Measurements from ENCODE around the gene JRKL.

Gene JRKL

DNA sequence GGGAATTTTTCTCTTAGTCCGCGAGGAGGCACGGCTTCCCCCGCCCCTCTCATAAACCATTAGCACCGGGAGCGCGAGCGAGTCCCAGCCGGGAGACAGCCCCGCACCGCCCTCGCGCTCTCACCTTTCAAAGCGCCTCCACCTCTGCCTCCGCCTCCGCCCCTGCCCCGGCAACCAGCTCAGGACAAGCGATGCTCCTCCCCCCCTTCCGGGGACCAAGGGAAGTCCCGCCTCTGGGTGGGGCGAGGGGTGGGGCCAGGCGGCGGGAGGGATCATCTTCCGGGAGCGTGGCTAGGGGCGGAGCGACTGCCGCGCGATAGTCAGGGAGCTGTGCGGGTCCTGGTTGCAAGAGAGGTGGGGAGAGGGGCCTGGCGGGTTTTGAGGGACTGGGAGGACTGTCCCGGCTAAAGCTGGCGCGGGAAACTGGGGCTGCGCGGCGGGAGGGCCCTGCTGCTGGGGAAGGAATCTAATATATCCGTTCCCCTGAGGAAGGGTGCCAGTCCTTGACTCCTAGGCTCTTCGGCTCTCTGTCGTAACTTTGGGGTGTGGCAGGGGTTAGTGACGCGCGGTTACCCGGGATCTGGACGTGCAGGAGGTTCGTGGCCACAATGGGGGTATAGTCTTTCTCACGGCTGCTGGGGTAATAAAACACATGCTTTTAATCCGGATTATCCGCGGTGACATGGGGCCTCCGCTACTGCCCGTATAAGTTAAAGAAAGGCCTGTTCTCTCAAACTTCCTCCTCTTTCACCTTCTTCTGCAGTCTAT lies at the start of gene JRKL, which contains the start of gene CCDC82:
Gene JRKL, plus strand, starts transcription at position 294 of the 768 bp plus-strand sequence. CDS start 637 bp downstream, outside the sequence.
Gene CCDC82, minus strand, starts transcription at position 193 of the 768 bp plus-strand sequence. CDS start 5,165 bp downstream, outside the sequence.
- peak; percentile 98 to 99 for DNase-seq (ENCODE audit: low read depth in 2 of 2)

GRCh38 chr11:96340555-96340885 lies 49.3 kb upstream of the JRKL start:
- DNase-seq (ENCODE audit: low read depth in 2 of 2): no peak

- DNase-seq (ENCODE audit: low read depth in 2 of 2): peak; percentile 37 to 38
Observed at GRCh38 chr11:96341211-96342013, 48.4 kb upstream of the JRKL start.

GRCh38 chr11:96342014-96342960 lies 47.5 kb upstream of the JRKL start:
- no peak for DNase-seq (ENCODE audit: low read depth in 2 of 2)

DNA sequence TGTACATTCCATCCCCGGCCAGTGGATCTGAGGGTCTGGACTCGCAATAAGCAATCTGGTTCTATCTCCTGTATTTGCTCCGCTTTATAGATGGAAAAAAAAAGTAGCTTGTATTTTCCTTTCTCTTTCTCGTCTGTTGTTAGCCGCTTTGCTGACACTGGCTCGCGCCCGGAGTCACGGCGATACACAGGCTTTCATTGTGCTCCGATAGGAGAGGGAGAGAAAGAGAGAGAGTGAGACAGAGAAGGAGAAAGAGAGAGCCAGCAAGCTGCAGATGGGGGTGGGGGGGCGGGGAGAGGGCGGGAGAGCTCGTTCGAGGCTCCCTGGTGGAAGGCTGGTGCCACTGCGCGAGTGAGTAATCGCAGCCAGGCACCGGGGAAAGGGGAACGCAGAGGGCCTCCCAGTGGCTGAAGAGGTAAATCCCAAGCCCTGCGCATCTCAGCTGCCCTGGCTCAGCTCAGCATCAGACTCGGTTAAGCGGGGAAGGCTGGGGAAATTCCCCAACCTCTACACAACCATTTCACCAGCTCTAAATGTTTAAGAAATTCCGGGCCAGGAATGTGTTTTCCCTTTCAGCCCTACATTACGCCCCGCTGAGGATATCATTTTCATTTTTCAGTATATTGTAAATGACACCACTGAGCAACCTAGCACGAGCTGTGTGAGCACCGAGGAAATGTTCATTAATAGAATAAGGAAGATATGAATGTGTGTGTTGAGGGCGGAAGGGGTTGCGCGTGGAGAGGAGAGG lies 46.7 kb upstream of the JRKL start, which contains the start of gene MAML2:
Gene MAML2, minus strand, starts transcription at position 235 of the 751 bp plus-strand sequence. CDS start 1,300 bp downstream, outside the sequence.
- DNase-seq (ENCODE audit: low read depth in 2 of 2): peak; percentile 76 to 86

GRCh38 chr11:96356848-96357247 lies 33.0 kb upstream of the JRKL start:
- no peak for DNase-seq (ENCODE audit: low read depth in 2 of 2)

- DNase-seq (ENCODE audit: low read depth in 2 of 2): no peak
Observed at GRCh38 chr11:96357794-96358193, 32.0 kb upstream of the JRKL start.

DNA sequence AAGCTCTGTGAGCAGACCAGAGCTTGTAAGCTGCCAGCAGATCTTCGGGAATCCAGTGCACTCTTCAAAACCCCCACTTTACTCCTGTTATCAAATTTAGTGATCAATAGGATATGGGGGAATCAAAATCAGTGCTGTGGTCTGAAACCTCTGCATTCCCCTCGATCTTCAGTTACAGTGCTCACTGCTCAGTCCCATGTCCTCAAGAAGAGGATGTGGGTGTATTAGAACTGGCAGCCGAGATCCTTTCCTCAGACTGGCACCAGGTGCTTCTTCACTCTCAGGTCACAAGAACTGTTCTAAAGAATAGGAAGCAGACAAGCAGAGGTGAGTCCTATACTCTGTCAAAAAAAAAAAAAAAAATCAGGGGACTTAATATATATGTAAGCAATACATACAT lies 31.5 kb upstream of the JRKL start:
- no peak for DNase-seq (ENCODE audit: low read depth in 2 of 2)

GRCh38 chr11:96361778-96362177 lies 28.0 kb upstream of the JRKL start:
- no peak for DNase-seq (ENCODE audit: low read depth in 2 of 2)

DNA sequence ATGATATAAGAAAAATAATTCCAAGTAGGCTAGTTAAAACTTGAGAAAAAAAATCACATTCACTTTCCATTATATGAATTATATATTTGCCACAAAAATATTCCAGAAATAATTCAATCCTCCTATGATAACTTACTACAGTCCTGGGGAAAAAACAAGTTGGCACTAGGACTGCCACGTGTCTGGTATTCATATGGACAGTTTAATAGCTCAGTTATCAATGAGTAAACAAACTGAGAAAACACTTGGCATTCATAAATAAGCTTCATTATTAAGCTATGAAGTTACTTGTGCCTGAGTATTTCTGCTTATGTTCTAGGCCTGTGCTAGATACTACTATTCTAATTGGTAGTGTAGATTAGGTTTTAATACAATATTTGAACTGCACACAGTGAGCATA lies 24.3 kb upstream of the JRKL start:
- DNase-seq (ENCODE audit: low read depth in 2 of 2): no peak

DNA sequence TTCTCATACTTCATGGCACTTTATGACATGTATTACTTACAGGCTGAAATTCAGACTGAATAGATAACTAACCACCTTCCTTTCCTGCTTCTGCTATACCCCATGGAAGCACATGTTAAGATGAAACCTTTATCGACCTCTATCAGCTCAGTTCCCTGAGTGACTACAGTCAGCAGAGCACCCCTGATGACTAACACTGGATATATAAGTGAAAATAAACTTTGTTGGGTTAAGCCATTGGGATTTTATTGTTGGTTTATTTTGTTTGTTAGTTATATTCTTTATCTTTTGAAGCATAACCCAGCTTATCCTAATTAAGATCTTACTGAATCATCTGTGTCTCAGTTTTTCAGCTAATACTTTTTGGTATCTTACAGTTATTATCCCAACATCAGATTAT lies 23.8 kb upstream of the JRKL start:
- no peak for DNase-seq (ENCODE audit: low read depth in 2 of 2)

GRCh38 chr11:96367342-96367741 lies 22.5 kb upstream of the JRKL start:
- DNase-seq (ENCODE audit: low read depth in 2 of 2): no peak

- no peak for DNase-seq (ENCODE audit: low read depth in 2 of 2)
Observed at GRCh38 chr11:96373826-96374225, 16.0 kb upstream of the JRKL start.

- DNase-seq (ENCODE audit: low read depth in 2 of 2): no peak
Observed at GRCh38 chr11:96376796-96377195, 13.0 kb upstream of the JRKL start.

DNA sequence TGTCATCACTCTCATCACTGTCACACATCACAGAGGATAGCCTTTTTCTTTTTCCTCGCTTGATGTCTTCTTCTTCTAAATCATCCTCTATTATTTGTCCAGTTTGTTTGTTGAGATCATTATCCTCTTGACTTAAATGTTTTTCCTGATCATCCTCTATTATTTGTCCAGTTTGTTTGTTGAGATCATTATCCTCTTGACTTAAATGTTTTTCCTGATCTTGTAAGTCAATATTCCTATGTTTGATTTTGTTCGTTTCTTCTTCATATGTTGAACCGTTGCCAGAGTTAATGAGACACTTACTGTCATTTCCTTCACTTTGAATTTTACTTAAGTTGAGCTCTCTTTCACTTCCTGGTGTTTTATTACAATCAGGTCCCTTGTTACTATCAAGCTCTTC lies 5.7 kb upstream of the JRKL start:
- DNase-seq (ENCODE audit: low read depth in 2 of 2): no peak

DNA sequence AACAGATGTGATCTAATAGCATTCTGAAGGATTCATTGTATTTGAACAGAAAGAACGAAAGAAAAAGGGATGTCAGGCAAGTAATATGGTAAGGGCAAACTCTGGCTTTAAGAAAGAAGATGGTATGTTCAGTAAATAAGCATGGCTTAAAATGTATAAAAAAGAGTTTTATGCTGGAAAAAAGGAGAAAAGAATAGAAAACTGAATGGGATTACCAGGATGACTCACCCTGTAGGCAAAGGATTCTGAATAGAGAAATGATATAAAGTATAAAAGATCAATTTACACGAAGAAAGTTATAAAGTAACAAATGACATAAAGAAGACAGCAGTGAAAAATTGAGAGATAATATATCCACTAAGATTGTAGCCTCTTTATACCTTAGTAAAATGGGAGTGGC lies 4.6 kb upstream of the JRKL start:
- no peak for DNase-seq (ENCODE audit: low read depth in 2 of 2)

GRCh38 chr11:96388891-96389719 lies 708 bp upstream of the JRKL start:
- DNase-seq (ENCODE audit: low read depth in 2 of 2): no peak

DNA sequence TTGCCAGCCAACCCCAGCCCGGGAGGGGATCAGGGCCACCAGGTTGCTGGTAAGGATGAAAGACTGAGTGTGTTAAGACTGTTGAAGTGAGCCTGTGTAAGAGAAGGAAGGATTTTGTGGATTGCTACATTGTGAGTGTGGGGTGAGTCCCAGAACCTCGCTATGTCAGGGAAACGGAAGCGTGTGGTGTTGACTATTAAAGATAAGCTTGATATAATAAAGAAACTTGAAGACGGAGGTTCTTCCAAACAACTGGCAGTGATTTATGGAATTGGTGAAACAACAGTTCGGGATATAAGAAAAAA lies 627 bp downstream of the JRKL start:
- DNase-seq (ENCODE audit: low read depth in 2 of 2): no peak

DNA sequence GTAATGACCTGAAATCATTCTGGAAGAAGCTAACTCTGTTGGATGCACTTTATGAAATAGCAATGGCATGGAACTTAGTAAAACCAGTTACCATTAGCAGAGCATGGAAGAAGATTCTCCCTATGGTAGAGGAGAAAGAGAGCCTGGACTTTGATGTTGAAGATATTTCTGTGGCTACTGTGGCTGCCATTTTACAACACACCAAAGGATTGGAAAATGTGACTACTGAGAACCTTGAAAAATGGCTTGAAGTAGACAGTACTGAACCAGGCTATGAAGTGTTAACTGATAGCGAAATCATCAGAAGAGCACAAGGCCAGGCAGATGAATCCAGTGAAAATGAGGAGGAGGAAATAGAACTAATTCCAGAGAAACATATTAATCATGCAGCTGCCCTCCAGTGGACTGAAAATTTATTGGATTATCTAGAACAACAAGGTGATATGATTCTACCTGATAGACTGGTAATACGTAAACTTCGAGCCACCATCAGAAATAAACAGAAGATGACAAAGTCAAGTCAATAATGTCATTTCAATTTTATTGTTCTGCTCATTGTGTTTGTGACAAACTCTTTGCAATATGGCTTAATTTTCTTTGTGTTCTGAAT lies 2.0 kb downstream of the JRKL start:
- no peak for DNase-seq (ENCODE audit: low read depth in 2 of 2)
